ENCODE measurements around the gene ZNF341. TPM values are rescaled to one million over a fixed set of nuclear protein-coding genes. Genes with fewer than 3 reads are reported as not detected.

ZNF341 gene
- total RNA-seq = 1.7 and 2.6 TPM in 2 replicates

DNA sequence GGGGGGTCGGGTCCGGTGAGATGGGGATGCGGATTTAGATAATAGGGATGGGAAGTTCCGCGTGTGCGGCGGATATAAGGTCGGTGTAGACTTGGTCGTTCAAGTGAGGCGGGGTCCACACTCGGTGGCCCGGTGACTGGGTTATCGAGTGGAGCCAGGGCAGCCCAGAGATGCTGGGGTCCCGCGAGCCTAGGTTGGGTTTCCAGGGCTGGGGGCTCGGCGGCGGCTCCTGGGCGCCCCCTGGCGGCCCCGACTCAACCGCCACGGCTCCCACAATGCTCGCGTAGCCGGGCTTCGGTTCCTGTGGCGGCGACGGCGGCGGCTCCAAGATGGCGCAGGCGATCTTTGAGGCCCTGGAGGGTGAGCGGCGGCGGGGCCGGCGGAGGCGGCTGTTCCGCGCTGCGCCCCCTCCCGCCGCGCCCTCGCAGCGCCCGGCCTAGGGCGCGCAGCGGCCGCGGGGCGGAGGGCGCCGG lies at the start of gene ZNF341:
TSS of gene ZNF341 (plus strand) at position 304 of the 473 bp plus-strand sequence. CDS start at position 330, 26 bp downstream.

DNA sequence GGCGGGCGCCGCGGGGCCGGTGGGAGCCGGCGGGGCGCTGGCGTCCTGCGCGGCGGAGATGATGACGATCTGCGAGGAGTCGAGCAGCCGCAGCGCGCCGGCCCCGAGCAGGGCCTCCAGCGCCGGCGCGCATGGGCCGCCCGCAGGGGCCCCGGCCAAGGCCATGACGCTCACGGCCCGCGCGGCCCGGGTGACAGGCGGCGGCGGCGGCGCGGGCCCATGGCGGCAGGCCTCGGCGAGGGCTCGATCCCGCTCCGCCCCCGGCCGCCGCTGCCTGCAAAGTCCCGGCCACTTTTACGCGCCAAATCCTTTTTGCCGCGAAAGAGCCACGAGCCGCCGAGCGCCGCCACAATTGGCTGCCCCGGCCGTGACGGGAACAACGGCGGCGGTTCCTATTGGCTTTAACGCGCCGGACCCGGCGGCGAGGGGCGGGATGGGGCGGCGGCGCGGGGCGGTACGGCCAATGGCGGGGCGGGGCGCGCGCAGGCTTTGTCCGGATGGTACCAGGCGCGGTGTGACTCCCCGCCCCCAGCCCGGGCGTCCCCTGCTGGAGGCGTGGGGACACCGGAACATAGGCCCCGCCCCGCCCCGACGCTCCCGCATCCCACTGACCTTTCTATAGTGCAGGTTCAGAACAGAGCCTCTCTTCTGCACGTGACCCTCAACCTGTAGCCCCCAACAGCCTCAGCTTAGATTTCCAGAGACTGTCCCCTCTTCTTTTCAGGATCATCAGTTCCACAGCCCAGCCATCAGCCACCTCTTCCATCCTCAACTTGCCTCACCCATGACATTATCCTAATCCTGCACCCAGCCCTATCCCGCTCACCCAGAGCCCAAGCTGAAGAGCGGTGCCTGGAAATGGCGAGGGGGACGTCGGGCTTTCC lies 45.5 kb upstream of the ZNF341 start, which contains the start of gene E2F1:
TSS of gene E2F1 (minus strand) at position 286 of the 884 bp plus-strand sequence. CDS start at position 165, 121 bp downstream.

DNA sequence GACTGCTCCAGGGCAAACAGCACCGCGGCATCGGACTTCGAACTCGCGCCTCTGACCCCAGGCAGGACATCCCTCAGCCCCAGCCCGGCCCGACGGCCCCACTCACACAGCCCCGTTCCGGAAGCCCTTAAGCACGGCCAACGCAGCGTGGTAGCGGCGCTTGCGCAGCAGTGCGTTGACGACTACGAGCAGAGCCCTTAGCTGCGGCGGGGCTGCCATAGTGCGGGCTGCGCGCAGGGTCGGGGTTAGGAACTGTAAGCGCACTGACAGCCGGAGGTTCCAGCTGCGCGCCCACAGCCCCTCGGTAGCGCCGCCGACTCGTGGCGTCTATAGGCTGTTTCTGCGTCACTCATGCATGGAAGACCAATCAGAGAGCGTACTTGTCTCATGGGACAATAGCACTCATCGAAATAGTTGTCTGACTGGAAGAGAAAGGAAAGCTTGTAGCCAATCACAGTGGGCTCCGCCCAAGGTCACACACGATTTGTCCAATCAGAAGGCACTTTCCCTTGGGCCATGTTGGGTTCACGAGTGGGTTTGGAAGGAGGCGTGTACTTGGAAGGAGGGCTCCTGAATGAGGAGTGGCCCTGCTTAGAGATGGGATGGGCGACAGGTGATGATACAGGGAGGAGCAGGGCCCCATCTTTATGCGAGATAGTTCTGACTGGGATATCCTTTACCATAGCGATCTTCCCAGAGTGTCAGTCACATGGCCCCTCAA lies 11.6 kb upstream of the ZNF341 start, which contains the start of gene PXMP4:
TSS of gene PXMP4 (minus strand) at position 322 of the 721 bp plus-strand sequence. CDS start at position 219, 103 bp downstream.

DNA sequence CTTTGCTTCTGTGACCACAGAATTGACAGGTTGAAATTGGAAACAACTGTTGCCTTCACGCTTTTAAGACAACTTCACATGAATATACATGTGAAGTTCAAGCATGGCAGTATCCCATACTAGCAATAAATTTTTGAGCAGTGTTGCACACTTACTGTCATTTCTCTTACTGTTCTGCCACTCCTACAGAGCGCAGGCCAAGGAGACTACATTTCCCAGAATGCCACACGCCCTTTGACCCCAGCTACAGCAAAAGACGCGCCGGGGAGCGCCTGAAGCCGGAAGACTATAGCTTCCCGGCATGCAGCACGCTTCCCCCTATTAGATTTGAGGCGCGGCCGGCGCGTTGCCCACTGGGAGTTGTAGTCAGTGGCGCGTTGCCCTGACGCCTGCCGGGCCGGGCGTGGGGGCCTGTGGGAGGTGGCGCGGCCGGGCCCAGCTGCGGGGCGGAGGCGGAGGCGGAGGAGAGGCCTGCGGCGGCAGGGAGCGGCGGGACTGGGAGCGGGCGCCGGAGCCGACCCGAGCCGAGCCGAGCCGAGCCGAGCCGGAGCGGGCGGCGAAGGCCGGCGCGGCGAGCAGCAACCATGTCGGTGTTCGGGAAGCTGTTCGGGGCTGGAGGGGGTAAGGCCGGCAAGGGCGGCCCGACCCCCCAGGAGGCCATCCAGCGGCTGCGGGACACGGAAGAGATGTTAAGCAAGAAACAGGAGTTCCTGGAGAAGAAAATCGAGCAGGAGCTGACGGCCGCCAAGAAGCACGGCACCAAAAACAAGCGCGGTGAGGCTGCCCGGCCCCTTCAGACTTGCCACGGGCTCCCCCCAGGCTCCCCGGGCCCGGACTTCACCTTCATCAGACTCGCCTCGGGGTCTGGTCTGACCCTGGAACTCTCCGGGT lies 79.3 kb downstream of the ZNF341 start, which contains the start of gene CHMP4B:
TSS of gene CHMP4B (plus strand) at position 464 of the 891 bp plus-strand sequence. CDS start at position 585, 121 bp downstream.

Other genes with a start within 250 kb of the ZNF341 start
- 9.5 and 12.5 TPM in 2 replicates for gene CBFA2T2, start 241.9 kb upstream of the ZNF341 start, total RNA-seq
- 0.16 and 0.36 TPM in 2 replicates for gene C20orf144, start 69.7 kb upstream of the ZNF341 start, total RNA-seq
- gene ACTL10, start 65.1 kb upstream of the ZNF341 start, total RNA-seq = 2.3 and 4.5 TPM in 2 replicates
- gene NECAB3, start 57.6 kb upstream of the ZNF341 start, total RNA-seq = 22.5 and 36.7 TPM in 2 replicates
- 1.5 and 1.6 TPM in 2 replicates for gene E2F1, start 45.6 kb upstream of the ZNF341 start, total RNA-seq
- 7.5 and 9.6 TPM in 2 replicates for gene PXMP4, start 11.7 kb upstream of the ZNF341 start, total RNA-seq
- gene CHMP4B, start 79.4 kb downstream of the ZNF341 start, total RNA-seq = 27.7 and 30.7 TPM in 2 replicates

Data from hair follicle dermal papilla cell (primary cell).